ENCODE results near the gene ARHGAP26. TPM values are rescaled to one million over a fixed set of nuclear protein-coding genes. Genes with fewer than 3 reads are reported as not detected.

ARHGAP26 gene
- total and polyA plus RNA-seq, 7 donors: 5.4 to 25.5 (median 19.1) TPM

DNA sequence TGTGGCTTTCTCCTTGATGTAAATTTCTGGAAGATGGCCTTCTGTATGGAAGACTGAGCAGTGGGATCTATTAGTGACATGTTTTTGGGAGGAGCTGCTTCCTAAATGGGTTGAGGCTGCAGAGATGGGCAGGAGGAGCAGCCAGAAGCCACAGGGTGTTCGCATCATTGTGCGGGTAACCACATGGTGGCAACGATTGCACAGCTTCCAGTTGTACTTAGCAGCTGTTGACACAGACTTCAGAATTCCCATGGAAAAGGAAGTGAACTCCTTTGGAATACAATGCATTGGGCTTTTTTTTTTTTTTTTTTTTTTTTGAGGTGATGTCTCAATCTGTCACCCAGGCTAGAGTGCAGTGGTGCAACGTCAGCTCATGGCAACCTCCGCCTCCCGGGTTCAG is 336.0 kb downstream of the ARHGAP26 start:
- Histone ChIP-seq H3K4me1 (peaks cover 0 to 5% (median 0%) of the 10 kb centered on the region in 4 donors), H3K4me3 (no peak overlapping the region), H3K36me3 (no peaks in the 10 kb centered on the region), H3K27me3 (no peaks in the 10 kb centered on the region), H3K27ac (no peak overlapping the region), H3K9me3 (no peaks in the 10 kb centered on the region)
- intact Hi-C loops (cut with DNase I): no loop called here
- TF ChIP-seq EP300 (IDR thresholded peaks at IDR 0.05) (no peak), POLR2AphosphoS5 (IDR thresholded peaks at IDR 0.05) (no peak)
- TF ChIP-seq, protein P1, sequence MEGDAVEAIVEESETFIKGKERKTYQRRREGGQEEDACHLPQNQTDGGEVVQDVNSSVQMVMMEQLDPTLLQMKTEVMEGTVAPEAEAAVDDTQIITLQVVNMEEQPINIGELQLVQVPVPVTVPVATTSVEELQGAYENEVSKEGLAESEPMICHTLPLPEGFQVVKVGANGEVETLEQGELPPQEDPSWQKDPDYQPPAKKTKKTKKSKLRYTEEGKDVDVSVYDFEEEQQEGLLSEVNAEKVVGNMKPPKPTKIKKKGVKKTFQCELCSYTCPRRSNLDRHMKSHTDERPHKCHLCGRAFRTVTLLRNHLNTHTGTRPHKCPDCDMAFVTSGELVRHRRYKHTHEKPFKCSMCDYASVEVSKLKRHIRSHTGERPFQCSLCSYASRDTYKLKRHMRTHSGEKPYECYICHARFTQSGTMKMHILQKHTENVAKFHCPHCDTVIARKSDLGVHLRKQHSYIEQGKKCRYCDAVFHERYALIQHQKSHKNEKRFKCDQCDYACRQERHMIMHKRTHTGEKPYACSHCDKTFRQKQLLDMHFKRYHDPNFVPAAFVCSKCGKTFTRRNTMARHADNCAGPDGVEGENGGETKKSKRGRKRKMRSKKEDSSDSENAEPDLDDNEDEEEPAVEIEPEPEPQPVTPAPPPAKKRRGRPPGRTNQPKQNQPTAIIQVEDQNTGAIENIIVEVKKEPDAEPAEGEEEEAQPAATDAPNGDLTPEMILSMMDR (IDR thresholded peaks at IDR 0.05): no peak
- DNase-seq: no peak
- WGBS, 2 donors: 77 to 85% methylated on average over 6 of the region's 6 CpGs

GRCh38 chr5:143108498-143109128 is 338.4 kb downstream of the ARHGAP26 start:
- Histone ChIP-seq H3K4me3 (no peak overlapping the region), H3K9me3 (no peaks in the 10 kb centered on the region), H3K4me1 (peaks cover 0 to 5% (median 0%) of the 10 kb centered on the region in 4 donors), H3K27me3 (no peaks in the 10 kb centered on the region), H3K36me3 (no peaks in the 10 kb centered on the region), H3K27ac (no peak overlapping the region)
- TF ChIP-seq, protein P1 (IDR thresholded peaks at IDR 0.05): no peak
- no peak for TF ChIP-seq EP300 (IDR thresholded peaks at IDR 0.05)
- TF ChIP-seq POLR2AphosphoS5 (IDR thresholded peaks at IDR 0.05): no peak
- no peak for TF ChIP-seq POLR2A (IDR thresholded peaks at IDR 0.05)
- WGBS, 2 donors: 16 to 68% methylated on average over 3 of the region's 3 CpGs
- no peak for DNase-seq
- intact Hi-C loops (cut with DNase I): no loop called here

DNA sequence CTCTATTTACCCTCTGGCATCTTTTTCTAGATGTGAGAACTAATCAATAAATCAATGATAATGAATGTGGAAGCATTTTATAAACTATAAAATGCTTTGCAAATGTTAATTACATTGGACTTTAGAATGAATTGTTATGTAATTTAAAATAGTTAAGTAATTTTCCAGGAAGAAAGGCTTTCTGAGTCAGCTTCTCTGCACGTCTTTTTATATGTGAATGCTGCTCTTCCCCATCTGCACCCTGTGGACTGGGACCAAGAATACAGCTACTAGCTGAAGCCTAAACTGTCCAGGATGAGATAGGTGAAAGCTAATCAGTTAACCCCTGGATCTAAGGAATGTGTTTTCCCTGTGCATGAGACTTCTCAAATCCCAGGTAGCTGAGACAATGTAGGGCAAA is 340.4 kb downstream of the ARHGAP26 start:
- Histone ChIP-seq H3K4me1 (peaks cover 0 to 5% (median 0%) of the 10 kb centered on the region in 4 donors), H3K27ac (no peak overlapping the region), H3K36me3 (no peaks in the 10 kb centered on the region), H3K27me3 (no peaks in the 10 kb centered on the region), H3K4me3 (no peak overlapping the region), H3K9me3 (no peaks in the 10 kb centered on the region)
- whole genome bisulfite sequencing, 2 donors: 8 to 53% methylated on average over 1 of the region's 1 CpG
- intact Hi-C loops (cut with DNase I): no loop called here
- TF ChIP-seq EP300 (IDR thresholded peaks at IDR 0.05) (no peak), POLR2AphosphoS5 (IDR thresholded peaks at IDR 0.05) (no peak), POLR2A (IDR thresholded peaks at IDR 0.05) (no peak)
- TF ChIP-seq, protein P1 (IDR thresholded peaks at IDR 0.05): no peak
- no peak for DNase-seq

DNA sequence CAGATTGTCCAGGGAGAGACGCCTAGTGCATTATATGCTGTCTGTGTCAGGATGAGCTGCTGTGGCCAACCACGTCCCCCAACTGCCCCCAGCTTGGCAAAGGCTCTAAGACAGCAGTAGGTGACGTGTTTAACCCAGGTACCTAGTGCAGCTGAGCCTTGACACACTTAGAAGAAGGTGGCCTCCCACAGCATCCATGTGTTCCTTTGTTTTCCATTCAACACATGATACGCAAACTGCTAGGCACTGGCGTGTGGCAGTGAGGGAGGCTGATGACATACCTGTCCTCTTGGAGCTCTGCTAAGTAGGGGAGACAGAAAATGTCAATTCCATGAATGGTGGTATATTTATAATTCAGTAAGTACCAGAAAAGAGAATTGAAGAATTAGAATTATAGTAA is 341.6 kb downstream of the ARHGAP26 start:
- intact Hi-C loops (cut with DNase I): no loop called here
- 97 to 99% methylated on average over 5 of the region's 5 CpGs for WGBS, 2 donors
- no peaks in the 10 kb centered on the region for H3K27me3 ChIP-seq
- DNase-seq: no peak
- peaks cover 0 to 5% (median 0%) of the 10 kb centered on the region in 4 donors for H3K4me1 ChIP-seq
- H3K9me3 ChIP-seq: no peaks in the 10 kb centered on the region
- TF ChIP-seq EP300 (IDR thresholded peaks at IDR 0.05): no peak
- TF ChIP-seq, protein P1 (IDR thresholded peaks at IDR 0.05): no peak
- TF ChIP-seq POLR2AphosphoS5 (IDR thresholded peaks at IDR 0.05): no peak
- TF ChIP-seq POLR2A (IDR thresholded peaks at IDR 0.05): no peak
- no peak overlapping the region for H3K4me3 ChIP-seq
- H3K27ac ChIP-seq: no peak overlapping the region
- no peaks in the 10 kb centered on the region for H3K36me3 ChIP-seq

- H3K36me3 ChIP-seq: no peaks in the 10 kb centered on the region
- H3K4me1 ChIP-seq: peaks cover 0 to 7% (median 0%) of the 10 kb centered on the region in 4 donors
- H3K27ac ChIP-seq: no peak overlapping the region
- intact Hi-C loops (cut with DNase I): no loop called here
- 69 to 95% methylated on average over 3 of the region's 3 CpGs for WGBS, 2 donors
- no peak overlapping the region for H3K4me3 ChIP-seq
- H3K9me3 ChIP-seq: no peaks in the 10 kb centered on the region
- H3K27me3 ChIP-seq: no peaks in the 10 kb centered on the region
- TF ChIP-seq, protein P1 (IDR thresholded peaks at IDR 0.05): no peak
- TF ChIP-seq POLR2AphosphoS5 (IDR thresholded peaks at IDR 0.05): no peak
- no peak for TF ChIP-seq POLR2A (IDR thresholded peaks at IDR 0.05)
- TF ChIP-seq EP300 (IDR thresholded peaks at IDR 0.05): no peak
- DNase-seq: no peak
Observed at GRCh38 chr5:143113461-143113860, 343.3 kb downstream of the ARHGAP26 start.

Data from sigmoid colon (tissue), 7 donors.